LHCN-M2 (cell line): ENCODE data around the gene SMIM5. TPM values are rescaled to one million over a fixed set of nuclear protein-coding genes. Genes with fewer than 3 reads are reported as not detected.
A peak's percentile ranks its signal among the peaks of the same experiment; 100 is the strongest.
"Not testable (repeated sequence)": the region's sequence is repeated elsewhere in the genome, so short reads cannot be mapped to it uniquely, and the experiment has no call there.

Experiments
- DNase-seq: peaks from one replicate; pipeline ENCODE4 v3.0.0-alpha.2; 2012; ENCODE audit warnings: low read depth
- total RNA-seq: library from RNA; depleted of rRNA; stranded (reverse); fragments of >200 nt; gene quantifications from 2 replicates; pipeline ENCODE4 v1.2.3, GENCODE V29; 2014

Gene SMIM5
- total RNA-seq, 1 experiment from 2014 or later = 0.17 TPM

GRCh38 chr17:75624714-75625345 is 8.4 kb upstream of the SMIM5 start:
- DNase-seq = no peak

- DNase-seq = peak; percentile 8
Measured at GRCh38 chr17:75625813-75626486, 7.3 kb upstream of the SMIM5 start.

- DNase-seq = peak; percentile 30
Measured at GRCh38 chr17:75626496-75627038, 6.7 kb upstream of the SMIM5 start.

- DNase-seq = no peak
Measured at GRCh38 chr17:75627094-75627493, 6.1 kb upstream of the SMIM5 start.

- DNase-seq = no peak
Measured at GRCh38 chr17:75628425-75628824, 4.8 kb upstream of the SMIM5 start.

- no peak for DNase-seq
Measured at GRCh38 chr17:75629157-75629556, 4.1 kb upstream of the SMIM5 start.

GRCh38 chr17:75630071-75630917 is 2.9 kb upstream of the SMIM5 start:
- DNase-seq = no peak

- DNase-seq = no peak
Measured at GRCh38 chr17:75631353-75631752, 1.9 kb upstream of the SMIM5 start.

- no peak for DNase-seq
Measured at GRCh38 chr17:75632428-75632827, 806 bp upstream of the SMIM5 start.

GRCh38 chr17:75633486-75634375 is 497 bp downstream of the SMIM5 start:
- DNase-seq = peak; percentile 94

GRCh38 chr17:75634376-75634740 is 1.1 kb downstream of the SMIM5 start:
- DNase-seq = no peak

GRCh38 chr17:75634754-75635609 is 1.7 kb downstream of the SMIM5 start:
- no peak for DNase-seq

- DNase-seq = no peak
Measured at GRCh38 chr17:75635610-75636202, 2.5 kb downstream of the SMIM5 start.

- DNase-seq = no peak
Measured at GRCh38 chr17:75636381-75637142, 3.3 kb downstream of the SMIM5 start.

GRCh38 chr17:75637143-75637538 is 3.9 kb downstream of the SMIM5 start:
- DNase-seq = no peak

GRCh38 chr17:75637551-75637950 is 4.3 kb downstream of the SMIM5 start:
- DNase-seq = no peak

GRCh38 chr17:75638039-75638438 is 4.8 kb downstream of the SMIM5 start:
- not testable (repeated sequence) for DNase-seq

- no peak for DNase-seq
Measured at GRCh38 chr17:75638893-75639292, 5.7 kb downstream of the SMIM5 start.

GRCh38 chr17:75639327-75639726 is 6.1 kb downstream of the SMIM5 start:
- DNase-seq = no peak
